SK-N-MC (cell line): ENCODE results near the gene PNKD.

Experiments
- DNase-seq: peaks from one replicate; pipeline ENCODE4 v3.0.0-alpha.2; 2011; ENCODE audit warnings: low read depth, low spot score
- H3K27ac ChIP-seq: fragments of 200-600 bp; sonication (generic); 2 replicates; pipeline ENCODE4 v1.5.1; 2016; ENCODE audit warnings: mixed run types
- H3K36me3 ChIP-seq: fragments of 200-600 bp; sonication (generic); 2 replicates; pipeline ENCODE4 v1.6.1; 2017; ENCODE audit warnings: antibody characterized with exemption, low read length, mixed read lengths; ENCODE audit not compliant: insufficient read depth
- H3K4me3 ChIP-seq: fragments of 200-600 bp; sonication (generic); 2 replicates; pipeline ENCODE4 v1.5.1; 2016
- H3K9ac ChIP-seq: fragments of 200-600 bp; sonication (generic); 2 replicates; pipeline ENCODE4 v1.8.0; 2017; ENCODE audit warnings: mixed run types, mixed read lengths; ENCODE audit not compliant: insufficient read length
- H3K9me3 ChIP-seq: fragments of 200-600 bp; sonication (generic); 2 replicates; pipeline ENCODE4 v1.6.1; 2017; ENCODE audit warnings: low read depth, mild to moderate bottlenecking, antibody characterized with exemption, low read length, moderate library complexity, mixed read lengths
- EZH2 ChIP-seq: fragments of 200-600 bp; sonication (generic); IDR thresholded peaks from one replicate; pipeline ENCODE4 v1.6.1; 2017; ENCODE audit warnings: antibody characterized with exemption
- FOXP2 ChIP-seq: optimal IDR thresholded peaks from 2 replicates; pipeline ENCODE3; 2011; ENCODE audit warnings: mild to moderate bottlenecking, moderate library complexity; ENCODE audit not compliant: insufficient read depth; ENCODE audit errors: extremely low read length, control extremely low read depth
- POLR2AphosphoS5 ChIP-seq: IDR thresholded peaks from 2 replicates; pipeline ENCODE4 v1.6.1; 2012; ENCODE audit warnings: mild to moderate bottlenecking, low read depth, low read length, borderline replicate concordance

PNKD gene

GRCh38 chr2:218249691-218250090 is 20.6 kb upstream of the PNKD start:
- TF ChIP-seq POLR2AphosphoS5: no peak
- no peak for TF ChIP-seq FOXP2
- TF ChIP-seq EZH2: no peak
- no peaks in the 10 kb centered on the region for H3K9me3 ChIP-seq
- H3K27ac ChIP-seq: no peak overlapping the region
- no peak for DNase-seq
- no peak overlapping the region for H3K9ac ChIP-seq
- peaks cover 89% of the 10 kb centered on the region for H3K36me3 ChIP-seq
- H3K4me3 ChIP-seq: no peak overlapping the region

GRCh38 chr2:218252509-218253231 is 17.6 kb upstream of the PNKD start:
- Histone ChIP-seq H3K27ac (no peak overlapping the region), H3K36me3 (peaks cover 82% of the 10 kb centered on the region), H3K9ac (no peak overlapping the region), H3K4me3 (no peak overlapping the region), H3K9me3 (no peaks in the 10 kb centered on the region)
- DNase-seq: no peak
- TF ChIP-seq POLR2AphosphoS5 (no peak), EZH2 (no peak), FOXP2 (no peak)

- Histone ChIP-seq H3K36me3 (peaks cover 77% of the 10 kb centered on the region), H3K4me3 (no peak overlapping the region), H3K9me3 (no peaks in the 10 kb centered on the region), H3K9ac (no peak overlapping the region), H3K27ac (no peak overlapping the region)
- TF ChIP-seq POLR2AphosphoS5: no peak
- TF ChIP-seq EZH2: no peak
- TF ChIP-seq FOXP2: no peak
- DNase-seq: no peak
Measured at GRCh38 chr2:218253232-218253625, 17.1 kb upstream of the PNKD start.

- TF ChIP-seq POLR2AphosphoS5 (no peak), FOXP2 (no peak), EZH2 (no peak)
- Histone ChIP-seq H3K9ac (no peak overlapping the region), H3K36me3 (peaks cover 56% of the 10 kb centered on the region), H3K4me3 (no peak overlapping the region), H3K9me3 (no peaks in the 10 kb centered on the region), H3K27ac (no peak overlapping the region)
- DNase-seq: no peak
Measured at GRCh38 chr2:218255446-218255845, 14.9 kb upstream of the PNKD start.

GRCh38 chr2:218256612-218257350 is 13.5 kb upstream of the PNKD start:
- Histone ChIP-seq H3K27ac (no peak overlapping the region), H3K4me3 (no peak overlapping the region), H3K36me3 (peaks cover 42% of the 10 kb centered on the region), H3K9me3 (no peaks in the 10 kb centered on the region), H3K9ac (no peak overlapping the region)
- no peak for TF ChIP-seq FOXP2
- TF ChIP-seq EZH2: no peak
- TF ChIP-seq POLR2AphosphoS5: no peak
- no peak for DNase-seq

GRCh38 chr2:218257390-218257981 is 12.8 kb upstream of the PNKD start:
- Histone ChIP-seq H3K36me3 (peaks cover 35% of the 10 kb centered on the region), H3K27ac (no peak overlapping the region), H3K9ac (no peak overlapping the region), H3K9me3 (no peaks in the 10 kb centered on the region), H3K4me3 (no peak overlapping the region)
- TF ChIP-seq POLR2AphosphoS5: no peak
- no peak for TF ChIP-seq EZH2
- TF ChIP-seq FOXP2: no peak
- DNase-seq: no peak

- no peak for DNase-seq
- Histone ChIP-seq H3K9ac (no peak overlapping the region), H3K27ac (no peak overlapping the region), H3K9me3 (no peaks in the 10 kb centered on the region), H3K4me3 (no peak overlapping the region), H3K36me3 (peaks cover 17% of the 10 kb centered on the region)
- TF ChIP-seq EZH2: no peak
- TF ChIP-seq FOXP2: no peak
- no peak for TF ChIP-seq POLR2AphosphoS5
Measured at GRCh38 chr2:218259099-218259961, 11.0 kb upstream of the PNKD start.

GRCh38 chr2:218260166-218260565 is 10.2 kb upstream of the PNKD start:
- Histone ChIP-seq H3K4me3 (no peak overlapping the region), H3K9ac (no peak overlapping the region), H3K36me3 (peaks cover 11% of the 10 kb centered on the region; the same call in 1 of the 2 replicates), H3K9me3 (no peaks in the 10 kb centered on the region), H3K27ac (no peak overlapping the region)
- TF ChIP-seq FOXP2 (no peak), POLR2AphosphoS5 (no peak), EZH2 (no peak)
- DNase-seq: no peak
